Activated B cell treated with CpG ODN at 0.5 μM for 24 hours (primary cell): ENCODE measurements around the gene N4BP2L2. TPM values are rescaled to one million over a fixed set of nuclear protein-coding genes. Genes with fewer than 3 reads are reported as not detected.

ENCODE experiments used
- ATAC-seq: fragments of 200-7000 bp; cut with Tn5 transposase; one replicate; pipeline ENCODE4 v1.10.0; 2021; ENCODE audit warnings: low read depth, mild to moderate bottlenecking, moderate library complexity
- CTCF ChIA-PET: fragments of 350-600 bp; sonication (Branson Sonifier 250); formaldehyde crosslinking; loops from one replicate; lab custom pipeline; 2021; ENCODE audit warnings: antibody characterized with exemption; lab: Charles Lee
- POLR2A ChIA-PET: fragments of 350-600 bp; sonication (Branson Sonifier 250); formaldehyde crosslinking; loops from one replicate; lab custom pipeline; 2021; ENCODE audit warnings: antibody characterized with exemption; lab: Charles Lee
- DNase-seq: peaks from one replicate; pipeline ENCODE4 v3.0.0; 2022
- H3K27ac Mint-ChIP-seq: one replicate; pipeline ENCODE4 v1.8.0; 2020; ENCODE audit warnings: mixed read lengths
- H3K27me3 Mint-ChIP-seq: one replicate; pipeline ENCODE4 v1.8.0; 2021; ENCODE audit warnings: mixed read lengths
- H3K36me3 Mint-ChIP-seq: one replicate; pipeline ENCODE4 v1.8.0; 2021; ENCODE audit warnings: low read depth, mixed read lengths
- H3K4me1 Mint-ChIP-seq: one replicate; pipeline ENCODE4 v1.8.0; 2021; ENCODE audit warnings: mixed read lengths
- H3K4me3 Mint-ChIP-seq: one replicate; pipeline ENCODE4 v1.8.0; 2020; ENCODE audit warnings: mild to moderate bottlenecking, mixed read lengths
- H3K9me3 Mint-ChIP-seq: one replicate; pipeline ENCODE4 v1.8.0; 2020; ENCODE audit warnings: mixed read lengths
- intact Hi-C: fragments of 100-400 bp; cut with micrococcal nuclease; formaldehyde crosslinking; loops from one replicate; pipeline ENCODE4 v1.15.1; 2024
- total RNA-seq: library from RNA; stranded (reverse); gene quantifications from 2 replicates; pipeline ENCODE4 v1.2.3, GENCODE V29; 2022
- TF ChIP-seq, protein P1 (sequence below): fragments of 200-600 bp; IDR thresholded peaks from one replicate; pipeline ENCODE4 v1.8.0; 2022; ENCODE audit warnings: antibody characterized with exemption, mild to moderate bottlenecking

The N4BP2L2 gene
- total RNA-seq, 1 donor from 2014 or later: 153 TPM

DNA sequence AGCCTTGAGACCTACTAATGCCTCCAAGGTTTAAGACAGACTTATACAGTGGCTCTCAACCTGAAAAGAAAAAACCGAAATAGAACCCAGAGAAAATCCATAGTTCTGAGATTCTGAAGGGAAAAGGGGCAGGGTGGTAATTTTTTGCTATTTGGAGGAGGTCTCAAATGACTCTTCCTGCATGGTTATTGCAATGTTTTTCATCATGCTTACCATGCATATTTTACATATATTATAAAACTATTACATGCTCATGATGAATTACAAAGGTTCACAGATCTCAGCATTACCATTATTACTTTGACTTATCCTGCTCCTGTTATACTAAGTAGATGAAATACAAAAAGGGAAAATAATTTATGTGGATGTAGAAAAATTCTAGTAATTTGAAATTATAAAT, 47.6 kb downstream of the N4BP2L2 start:
- Mint-ChIP-seq H3K36me3 (no peaks in the 10 kb centered on the region), H3K9me3 (no peaks in the 10 kb centered on the region), H3K27me3 (no peaks in the 10 kb centered on the region), H3K4me3 (no peak overlapping the region), H3K27ac (no peak overlapping the region), H3K4me1 (no peaks in the 10 kb centered on the region)
- intact Hi-C loops: no loop called here
- ChIA-PET CTCF (no interaction called here), POLR2A (no interaction called here)
- TF ChIP-seq, protein P1, sequence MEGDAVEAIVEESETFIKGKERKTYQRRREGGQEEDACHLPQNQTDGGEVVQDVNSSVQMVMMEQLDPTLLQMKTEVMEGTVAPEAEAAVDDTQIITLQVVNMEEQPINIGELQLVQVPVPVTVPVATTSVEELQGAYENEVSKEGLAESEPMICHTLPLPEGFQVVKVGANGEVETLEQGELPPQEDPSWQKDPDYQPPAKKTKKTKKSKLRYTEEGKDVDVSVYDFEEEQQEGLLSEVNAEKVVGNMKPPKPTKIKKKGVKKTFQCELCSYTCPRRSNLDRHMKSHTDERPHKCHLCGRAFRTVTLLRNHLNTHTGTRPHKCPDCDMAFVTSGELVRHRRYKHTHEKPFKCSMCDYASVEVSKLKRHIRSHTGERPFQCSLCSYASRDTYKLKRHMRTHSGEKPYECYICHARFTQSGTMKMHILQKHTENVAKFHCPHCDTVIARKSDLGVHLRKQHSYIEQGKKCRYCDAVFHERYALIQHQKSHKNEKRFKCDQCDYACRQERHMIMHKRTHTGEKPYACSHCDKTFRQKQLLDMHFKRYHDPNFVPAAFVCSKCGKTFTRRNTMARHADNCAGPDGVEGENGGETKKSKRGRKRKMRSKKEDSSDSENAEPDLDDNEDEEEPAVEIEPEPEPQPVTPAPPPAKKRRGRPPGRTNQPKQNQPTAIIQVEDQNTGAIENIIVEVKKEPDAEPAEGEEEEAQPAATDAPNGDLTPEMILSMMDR: no peak
- ATAC-seq (no peak), DNase-seq (no peak)

DNA sequence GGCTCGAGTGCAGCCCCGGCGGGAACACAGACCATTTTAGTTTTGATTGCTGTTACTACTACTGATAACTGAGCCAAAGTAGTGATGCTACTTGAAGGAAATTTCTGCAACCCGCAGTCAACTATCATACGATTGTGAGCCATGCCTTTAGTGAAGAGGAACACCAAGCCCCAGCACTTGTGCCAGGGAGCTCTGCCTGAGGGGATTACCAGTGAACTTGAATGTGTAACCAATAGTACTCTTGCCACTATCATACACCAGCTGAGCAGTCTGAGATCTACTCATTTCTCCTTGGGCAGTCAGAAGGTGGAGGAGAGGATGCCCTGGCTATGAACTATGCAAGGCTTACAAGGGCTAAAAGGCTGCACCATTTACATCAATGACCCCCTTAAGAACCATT, 61.7 kb downstream of the N4BP2L2 start:
- ChIA-PET CTCF (no interaction called here), POLR2A (no interaction called here)
- intact Hi-C loops: no loop called here
- Mint-ChIP-seq H3K4me1 (no peaks in the 10 kb centered on the region), H3K4me3 (no peak overlapping the region), H3K27me3 (no peaks in the 10 kb centered on the region), H3K36me3 (no peaks in the 10 kb centered on the region), H3K27ac (no peak overlapping the region), H3K9me3 (no peaks in the 10 kb centered on the region)
- DNase-seq (no peak), ATAC-seq (no peak)
- TF ChIP-seq, protein P1: no peak

DNA sequence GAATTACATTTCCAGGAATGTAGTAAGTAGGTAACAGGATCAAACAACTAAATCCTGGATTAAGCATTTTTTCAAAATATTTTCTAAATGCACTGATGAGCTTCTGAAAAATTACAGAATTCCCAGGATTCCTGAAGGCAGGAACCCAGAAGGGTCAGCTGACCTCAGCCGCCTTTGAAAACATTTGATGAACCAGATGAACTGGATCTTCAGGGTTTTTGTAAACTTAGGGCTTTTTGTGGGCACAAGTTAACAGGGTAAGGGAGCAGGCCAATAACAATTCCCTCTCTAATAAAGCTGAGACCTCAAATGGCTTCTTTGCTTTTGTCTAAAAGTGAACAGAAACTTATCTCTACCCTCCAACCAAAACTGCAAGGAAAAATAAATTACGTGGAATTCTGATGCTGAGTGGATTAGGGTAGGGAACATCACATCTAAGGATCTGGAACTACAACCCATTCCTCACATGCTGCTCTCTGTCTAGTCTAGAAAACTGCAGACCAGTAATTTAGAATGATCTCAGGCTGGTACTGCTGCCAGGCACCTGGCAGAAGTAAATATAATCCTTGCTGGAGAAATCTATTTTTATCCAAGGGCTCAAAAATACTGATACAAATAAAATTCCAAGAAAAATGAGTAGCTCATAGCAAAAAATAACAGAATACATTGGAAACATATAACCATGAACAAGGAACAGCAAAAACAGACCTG, 62.4 kb downstream of the N4BP2L2 start:
- ATAC-seq (no peak), DNase-seq (no peak)
- no peak overlapping the region for H3K27ac Mint-ChIP-seq
- H3K4me1 Mint-ChIP-seq: no peaks in the 10 kb centered on the region
- no peaks in the 10 kb centered on the region for H3K9me3 Mint-ChIP-seq
- CTCF ChIA-PET: no interaction called here
- no peaks in the 10 kb centered on the region for H3K27me3 Mint-ChIP-seq
- H3K36me3 Mint-ChIP-seq: no peaks in the 10 kb centered on the region
- intact Hi-C loops: no loop called here
- TF ChIP-seq, protein P1: no peak
- H3K4me3 Mint-ChIP-seq: no peak overlapping the region
- POLR2A ChIA-PET: no interaction called here

DNA sequence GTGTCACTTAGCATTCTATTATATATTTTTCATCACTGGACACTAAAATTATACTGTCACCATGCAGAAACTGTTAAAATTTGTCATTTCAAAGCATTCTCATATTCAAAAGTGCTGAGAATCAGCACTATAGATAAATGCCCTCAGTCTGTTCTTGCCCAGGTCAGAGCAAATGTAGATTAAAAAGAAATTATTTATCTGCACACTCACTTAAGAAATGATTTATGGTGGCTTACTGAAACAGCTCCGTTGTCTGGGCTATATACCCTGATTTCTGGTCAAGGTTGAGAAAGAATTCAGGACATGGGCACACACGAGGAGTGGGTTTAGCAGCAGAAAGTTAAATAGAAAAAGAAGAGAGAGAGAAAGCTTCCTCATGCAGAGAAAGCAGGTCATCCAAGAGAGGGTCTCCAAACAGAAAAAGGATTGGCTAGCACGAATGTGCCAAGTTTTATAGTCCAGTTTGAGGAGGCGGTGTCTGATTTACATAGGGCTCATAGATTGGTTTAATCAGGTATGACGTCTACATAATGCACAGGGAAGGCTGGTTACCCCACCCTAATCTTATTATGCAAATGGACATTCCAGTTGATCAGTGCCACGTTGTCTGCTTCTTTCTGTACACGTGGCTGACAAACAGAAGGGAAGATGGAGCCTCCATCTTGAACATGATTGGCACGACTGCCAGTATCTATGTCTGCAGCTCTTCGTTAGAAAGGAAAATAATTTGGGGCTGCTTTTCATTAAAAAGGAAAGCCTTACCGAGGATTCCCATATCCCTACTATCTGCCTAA, 63.4 kb downstream of the N4BP2L2 start:
- DNase-seq (no peak), ATAC-seq (no peak)
- POLR2A ChIA-PET: no interaction called here
- CTCF ChIA-PET: no interaction called here
- Mint-ChIP-seq H3K36me3 (no peaks in the 10 kb centered on the region), H3K4me3 (no peak overlapping the region), H3K27me3 (no peaks in the 10 kb centered on the region), H3K4me1 (no peaks in the 10 kb centered on the region), H3K9me3 (no peaks in the 10 kb centered on the region), H3K27ac (no peak overlapping the region)
- TF ChIP-seq, protein P1: no peak
- intact Hi-C loops: no loop called here

DNA sequence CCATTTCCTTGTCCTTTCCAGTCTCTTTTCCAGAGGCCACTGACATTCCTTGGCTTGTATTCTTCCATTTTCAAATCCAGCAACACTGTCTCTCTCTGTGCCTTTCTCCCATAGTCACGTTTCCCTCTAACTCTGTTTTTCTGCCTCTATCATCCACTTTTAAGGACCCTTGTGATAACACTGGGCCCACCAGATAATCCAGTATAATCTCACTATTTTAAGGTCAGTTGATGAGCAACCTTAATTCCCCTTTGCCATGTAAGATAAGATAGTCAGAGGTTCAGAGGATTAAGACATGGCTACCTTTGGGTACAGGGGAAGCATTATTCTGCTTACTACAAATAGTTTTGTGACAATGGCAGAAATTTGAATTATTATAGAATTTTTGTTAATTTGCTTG, 64.9 kb downstream of the N4BP2L2 start:
- POLR2A ChIA-PET: no interaction called here
- CTCF ChIA-PET: no interaction called here
- ATAC-seq (no peak), DNase-seq (no peak)
- Mint-ChIP-seq H3K4me3 (no peak overlapping the region), H3K36me3 (no peaks in the 10 kb centered on the region), H3K27ac (no peak overlapping the region), H3K27me3 (no peaks in the 10 kb centered on the region), H3K9me3 (no peaks in the 10 kb centered on the region), H3K4me1 (no peaks in the 10 kb centered on the region)
- TF ChIP-seq, protein P1: no peak
- intact Hi-C loops: no loop called here
